ELF-1 (cell line): ENCODE measurements around the gene TH.
"Not testable (repeated sequence)": the region's sequence is repeated elsewhere in the genome, so short reads cannot be mapped to it uniquely, and the experiment has no call there.

ENCODE experiments used
- DNase-seq: peaks from one replicate; pipeline ENCODE4 v3.0.0-alpha.2; 2016; ENCODE audit warnings: low read depth, low spot score

The TH gene

GRCh38 chr11:2178055-2178773 is 6.6 kb upstream of the TH start:
- DNase-seq, result not testable (repeated sequence)

DNA sequence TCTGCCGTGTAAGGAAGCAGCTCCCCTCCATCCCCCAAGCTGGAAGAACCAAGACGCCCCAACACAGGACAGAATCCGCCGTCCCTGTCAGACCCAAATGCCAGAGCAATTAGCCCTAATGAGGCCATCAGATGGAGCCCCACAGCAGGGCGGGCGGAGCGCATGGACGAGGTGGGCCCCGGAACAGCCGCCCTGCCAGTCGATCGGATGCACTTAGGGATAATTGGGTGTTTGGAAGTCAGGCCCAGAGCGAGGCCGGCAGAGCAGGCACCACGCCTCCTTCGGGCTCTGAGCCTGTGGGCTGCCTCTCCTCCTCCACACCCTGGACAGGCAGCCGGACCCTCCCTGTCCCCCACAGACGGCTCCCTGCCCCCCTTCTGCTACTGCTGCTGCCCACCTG is 5.5 kb upstream of the TH start:
- no peak for DNase-seq

GRCh38 chr11:2176389-2176900 is 4.8 kb upstream of the TH start:
- no peak for DNase-seq

DNA sequence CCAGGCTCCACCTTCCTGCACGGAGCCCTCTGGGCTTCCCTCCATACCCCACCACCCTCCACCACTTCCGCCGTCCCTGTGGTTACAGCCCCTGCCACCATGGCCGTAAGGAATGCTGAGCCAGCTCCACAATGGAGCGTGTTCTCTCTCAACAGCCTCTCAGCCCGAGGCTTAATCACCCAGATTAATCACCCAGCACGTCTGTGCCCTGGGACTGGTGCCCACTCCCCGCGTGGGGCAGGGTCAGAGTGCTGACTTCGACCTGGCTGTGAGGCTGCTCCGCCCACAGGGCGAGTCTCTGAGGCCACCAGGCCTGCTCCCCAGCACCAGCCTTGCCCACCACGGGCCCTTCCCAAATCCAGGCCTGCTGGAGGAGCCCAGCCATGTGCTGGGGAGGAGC is 4.0 kb upstream of the TH start:
- DNase-seq, result no peak

DNA sequence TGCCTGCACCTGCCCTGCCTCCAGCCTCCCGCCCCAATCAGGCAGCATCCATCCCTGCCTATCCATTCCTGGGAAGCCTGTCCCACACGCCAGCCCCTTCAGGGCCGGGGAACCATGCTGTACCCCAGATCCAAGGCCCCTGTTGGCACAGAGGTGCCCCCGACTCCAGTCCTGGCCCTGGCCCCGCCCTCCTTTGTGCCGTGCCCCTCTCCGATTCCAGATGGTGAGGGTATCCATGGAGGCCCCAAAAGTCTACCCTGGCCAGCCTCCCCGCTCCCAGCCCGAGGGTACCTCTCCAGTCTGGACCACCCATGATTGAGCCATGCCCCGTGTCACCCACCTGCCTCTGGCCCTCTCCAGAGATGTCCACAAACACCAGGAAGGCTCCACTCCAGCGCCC is 2.7 kb upstream of the TH start:
- no peak for DNase-seq

- DNase-seq, result no peak
Measured at GRCh38 chr11:2173761-2174160, 2.1 kb upstream of the TH start.

- no peak for DNase-seq
Measured at GRCh38 chr11:2173150-2173693, 1.6 kb upstream of the TH start.

DNA sequence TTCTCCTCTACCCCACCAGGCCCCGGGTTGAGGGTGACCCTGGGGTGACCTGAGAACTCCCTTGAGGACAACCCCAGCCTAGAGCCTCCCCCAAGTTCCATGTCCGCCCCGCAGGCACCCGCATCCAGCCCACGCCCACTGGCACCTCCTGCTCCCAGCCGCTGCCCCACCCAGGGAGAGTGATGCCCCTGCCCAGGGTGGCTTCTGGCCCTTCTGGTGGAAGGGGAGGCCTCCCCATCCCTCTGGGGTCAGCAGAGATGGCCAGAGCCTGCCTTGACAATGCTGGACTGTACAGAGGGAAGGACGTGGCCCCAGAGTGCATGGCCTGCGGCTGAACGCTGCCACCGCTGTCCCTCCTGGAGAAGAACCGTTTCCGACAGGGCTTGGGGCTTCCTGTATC is 1.1 kb upstream of the TH start:
- DNase-seq, result no peak

DNA sequence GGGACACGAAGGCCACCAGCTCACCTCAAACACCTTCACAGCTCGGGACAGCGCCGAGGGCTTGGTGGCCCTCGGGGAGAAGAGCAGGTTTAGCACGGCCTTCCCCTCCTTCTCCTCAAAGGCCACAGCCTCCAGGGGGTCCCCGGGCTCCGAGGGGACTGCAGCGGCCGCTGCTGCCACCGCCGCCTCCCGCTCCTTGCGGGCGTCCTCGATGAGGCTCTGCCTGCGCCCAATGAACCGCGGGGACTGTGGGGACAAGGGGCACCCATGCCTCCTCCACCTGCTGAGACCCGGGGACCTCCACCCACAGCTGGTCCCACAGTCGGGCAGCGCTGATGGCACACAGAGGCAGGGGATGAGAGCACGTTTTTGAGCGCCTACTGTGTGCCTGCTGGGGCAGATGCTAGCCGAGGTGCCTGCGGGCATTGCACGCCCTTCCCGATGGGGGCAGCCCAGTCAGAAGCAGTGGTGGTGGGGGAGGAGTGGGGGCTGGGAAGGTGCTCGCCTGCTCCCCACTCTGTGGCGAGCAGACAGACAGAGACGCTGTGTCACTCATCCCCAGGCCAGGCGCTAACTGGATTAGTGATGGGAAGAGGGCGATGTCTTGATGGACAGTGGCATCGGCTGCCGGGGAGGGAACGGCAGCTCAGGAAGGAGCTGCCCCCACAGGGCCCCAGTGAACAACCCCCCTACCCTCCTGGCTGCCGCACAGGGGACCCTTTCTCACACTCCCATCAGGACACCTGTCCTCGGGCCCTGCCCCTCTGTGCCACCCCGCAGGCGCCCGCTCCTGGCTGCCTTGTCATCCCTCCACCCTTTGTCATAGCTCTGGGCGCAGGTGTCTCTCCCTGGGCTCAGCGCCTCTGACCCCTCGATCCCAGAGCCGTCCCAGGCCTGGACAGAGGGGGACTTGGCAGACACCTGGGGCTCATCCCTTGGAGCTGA is 1.7 kb downstream of the TH start:
- no peak for DNase-seq

DNA sequence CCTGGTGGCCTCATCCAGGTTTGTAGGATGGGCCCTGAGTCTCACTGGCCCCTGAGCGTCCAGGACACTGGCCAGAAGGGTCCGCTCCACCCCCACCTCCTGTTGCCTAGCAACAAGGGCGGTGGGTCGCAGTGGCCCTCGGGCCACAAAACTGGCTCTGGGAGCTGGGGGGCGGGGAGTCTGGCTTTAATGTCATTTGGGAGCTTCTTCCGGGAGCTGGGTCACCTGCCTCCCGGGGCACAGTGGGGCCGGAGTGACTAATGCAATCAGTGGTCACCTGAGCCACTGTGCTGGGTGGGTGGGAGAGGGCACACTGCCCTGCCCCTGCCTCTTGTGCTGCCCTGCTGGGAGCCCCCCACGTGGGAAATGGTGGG is 2.6 kb downstream of the TH start:
- DNase-seq, result peak; percentile 81

DNA sequence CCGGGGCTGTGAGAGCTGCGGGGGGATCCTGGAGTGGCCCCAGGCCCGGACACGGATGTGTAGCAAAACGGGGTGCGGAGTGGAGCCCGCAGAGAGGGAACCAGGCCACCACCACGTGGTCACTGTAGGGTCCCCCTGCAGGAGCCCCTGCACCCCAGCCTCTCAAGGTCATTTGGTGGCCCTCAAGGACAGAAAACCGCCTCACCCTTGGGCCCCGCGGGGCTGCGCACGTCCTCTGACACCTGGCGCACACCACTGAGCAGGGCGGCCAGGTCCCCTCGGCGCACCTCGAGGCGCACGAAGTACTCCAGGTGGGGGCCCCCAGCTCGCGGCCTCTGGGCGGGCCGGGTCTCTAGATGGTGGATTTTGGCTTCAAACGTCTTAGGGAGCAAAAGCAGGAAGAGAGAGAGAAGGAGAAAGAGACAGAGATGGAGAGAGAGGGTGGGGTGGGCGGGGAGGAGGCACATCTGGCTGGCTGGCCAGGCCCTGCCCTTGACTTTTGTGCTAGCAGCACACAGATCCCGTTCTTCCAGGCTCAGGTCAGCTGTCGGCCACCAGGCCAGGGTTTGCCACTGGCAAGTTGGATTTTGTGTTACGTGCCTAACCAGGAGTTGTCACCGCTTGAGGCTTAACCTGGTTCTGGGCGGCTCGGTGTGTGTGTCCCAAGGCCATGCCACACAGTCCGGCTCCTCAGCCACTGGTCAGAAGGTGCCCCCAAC is 3.2 kb downstream of the TH start:
- DNase-seq, result no peak

DNA sequence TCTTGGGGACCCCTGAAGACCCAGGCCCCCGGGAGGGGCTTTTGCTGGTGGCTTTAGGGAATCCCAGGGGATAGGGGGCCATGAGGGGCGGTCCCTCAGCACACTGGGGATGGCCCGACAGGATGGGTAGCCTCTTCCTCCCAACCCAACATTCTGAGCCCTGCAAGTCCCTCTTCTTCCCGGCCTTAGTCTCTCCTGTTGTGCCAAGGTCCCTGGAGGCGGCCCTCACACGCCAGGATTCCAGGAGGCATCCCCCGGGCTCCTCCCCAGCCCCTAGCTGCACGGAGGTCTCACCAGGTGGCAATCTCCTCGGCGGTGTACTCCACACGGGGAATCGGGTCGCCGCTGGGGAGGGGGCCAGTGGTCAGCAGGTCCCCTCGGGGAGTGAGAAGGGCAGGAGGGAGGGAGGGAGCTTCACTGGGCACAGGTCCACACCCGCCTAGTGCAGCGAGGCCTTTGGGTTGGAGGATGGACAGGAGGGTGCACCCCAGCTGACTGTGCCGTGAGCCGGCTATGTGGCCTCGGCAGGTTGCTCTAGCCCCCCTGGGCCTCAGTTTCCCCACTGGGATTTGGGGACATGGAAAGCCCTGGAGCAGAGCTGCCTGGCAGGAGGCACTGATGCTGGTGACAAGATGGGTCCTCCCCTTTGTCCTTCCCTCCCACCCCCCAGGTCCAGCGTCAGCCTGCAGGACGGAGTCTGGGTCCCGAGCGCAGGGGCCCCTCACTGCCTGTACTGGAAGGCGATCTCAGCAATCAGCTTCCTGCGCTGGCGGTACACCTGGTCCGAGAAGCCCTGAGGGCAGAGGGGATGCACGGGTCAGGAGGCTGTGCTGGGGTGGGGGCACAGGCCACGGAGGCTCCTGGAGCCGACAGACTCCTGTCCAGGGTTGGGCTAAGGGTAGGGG is 4.2 kb downstream of the TH start:
- DNase-seq, result no peak

DNA sequence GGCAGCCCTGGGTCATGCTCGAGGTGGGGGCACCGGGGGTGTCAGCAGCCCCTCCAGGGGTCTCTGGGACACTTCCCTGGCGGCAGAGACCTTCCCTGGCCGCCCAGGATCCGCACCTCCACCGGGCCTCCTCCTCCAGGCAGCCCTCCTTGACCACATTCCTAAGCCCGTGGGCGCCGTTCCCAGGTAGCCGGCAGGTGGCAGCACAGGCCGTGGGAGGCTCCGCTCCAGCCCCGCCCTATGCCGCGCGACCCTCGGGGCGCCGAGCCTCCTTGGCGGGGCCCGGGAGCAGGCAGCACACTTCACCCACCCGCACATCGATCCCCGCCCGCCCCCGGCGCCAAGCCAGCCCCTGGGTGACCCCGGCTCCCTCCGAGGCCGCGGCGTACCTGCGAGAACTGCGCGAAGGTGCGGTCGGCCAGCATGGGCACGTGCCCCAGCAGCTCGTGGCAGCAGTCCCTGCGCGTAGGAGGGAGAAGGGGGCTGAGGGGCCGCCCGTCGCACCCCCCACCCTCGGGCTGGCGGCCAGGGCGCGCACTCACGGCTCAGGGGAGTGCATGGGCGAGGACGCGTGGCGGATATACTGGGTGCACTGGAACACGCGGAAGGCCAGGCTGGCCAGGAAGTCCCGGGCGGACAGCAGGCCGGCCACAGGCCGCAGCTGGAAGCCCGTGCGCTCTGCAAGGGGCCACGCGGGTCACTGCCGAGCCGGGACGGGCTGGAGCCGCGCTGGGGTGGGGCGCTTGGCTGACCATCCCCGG is 5.3 kb downstream of the TH start:
- peak; percentile 50 for DNase-seq

DNA sequence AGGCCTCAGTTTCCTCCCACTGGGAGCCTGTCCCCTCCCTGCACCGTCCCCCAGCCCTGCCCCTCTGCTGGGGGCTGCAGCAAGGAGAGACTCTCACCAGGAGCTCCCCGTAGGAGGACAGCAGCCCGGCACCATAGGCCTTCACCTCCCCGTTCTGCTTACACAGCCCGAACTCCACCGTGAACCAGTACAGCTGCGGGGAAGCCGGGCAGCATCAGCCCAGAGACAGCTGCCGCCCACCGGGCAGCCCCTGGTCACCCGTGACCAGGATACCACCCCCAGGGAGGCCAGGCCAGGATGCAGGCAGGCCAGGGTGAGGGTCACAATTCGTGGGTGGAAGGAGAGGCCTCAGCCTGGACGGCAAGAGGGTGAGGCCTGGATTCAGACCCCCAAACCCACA is 6.0 kb downstream of the TH start:
- DNase-seq, result no peak

GRCh38 chr11:2164861-2165555 is 6.6 kb downstream of the TH start:
- no peak for DNase-seq

DNA sequence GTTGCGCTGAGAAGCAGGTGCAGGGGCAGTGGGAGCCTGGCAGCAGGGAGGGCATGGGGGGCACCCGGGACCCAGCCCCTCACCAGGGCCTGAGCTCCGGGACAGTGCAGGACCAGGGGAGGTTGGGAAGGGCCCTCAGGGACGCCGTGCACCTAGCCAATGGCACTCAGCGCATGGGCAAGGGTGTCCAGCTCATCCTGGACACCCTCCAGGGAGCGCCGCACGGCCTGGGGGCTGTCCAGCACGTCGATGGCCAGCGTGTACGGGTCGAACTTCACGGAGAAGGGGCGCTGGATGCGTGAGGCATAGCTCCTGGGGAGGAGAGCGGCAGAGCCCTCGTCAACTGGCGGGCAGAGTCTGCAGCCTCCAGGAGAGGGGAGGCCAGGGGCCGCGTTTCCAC is 7.5 kb downstream of the TH start:
- no peak for DNase-seq

DNA sequence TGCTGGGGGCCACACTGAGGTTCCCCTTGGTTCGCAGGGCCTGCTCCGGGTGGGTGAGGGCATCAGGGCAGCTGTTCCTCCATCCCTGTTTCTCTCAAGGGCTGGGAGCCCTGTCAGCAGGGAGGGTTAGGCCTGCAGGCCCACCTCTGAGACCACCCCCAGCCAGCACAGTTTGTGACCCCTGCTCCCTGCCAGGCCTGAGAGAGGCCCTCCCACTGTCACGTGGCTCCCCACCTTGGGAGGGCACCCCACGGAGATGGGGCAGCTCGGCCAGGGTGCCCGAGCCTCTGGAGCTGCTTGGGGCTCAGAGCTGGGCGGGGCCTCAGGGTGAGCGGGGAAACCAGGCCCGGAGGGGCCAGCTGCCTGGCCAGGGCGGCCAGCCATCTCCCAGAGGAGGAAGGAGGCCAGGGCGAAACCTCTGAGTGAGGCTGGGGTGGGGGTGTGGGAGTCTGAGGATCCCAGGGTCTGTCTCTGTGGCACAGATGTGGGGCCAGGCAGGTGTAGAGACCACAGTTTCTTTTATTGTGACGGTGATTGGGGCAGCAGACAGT is 8.1 kb downstream of the TH start:
- DNase-seq, result no peak

- no peak for DNase-seq
Measured at GRCh38 chr11:2160736-2161259, 10.8 kb downstream of the TH start, which contains the start of gene INS. Gene INS (minus strand): TSS chr11:2161209. CDS start chr11:2160971, 238 bp downstream.
